ENCODE results near the gene ATP13A1.
A peak's percentile ranks its signal among the peaks of the same experiment; 100 is the strongest.

The ATP13A1 gene

GRCh38 chr19:19633711-19634515 is 29.6 kb downstream of the ATP13A1 start:
- TF ChIP-seq CTCF (conservative IDR thresholded peaks at IDR 0.05; ENCODE audit: low read depth, low read length), result no peak
- no peak for DNase-seq (ENCODE audit: low read depth)
- H3K4me3 ChIP-seq (ENCODE audit: low read depth, low read length), result no peak overlapping the region

GRCh38 chr19:19632661-19633060 is 30.8 kb downstream of the ATP13A1 start:
- no peak for DNase-seq (ENCODE audit: low read depth)
- H3K4me3 ChIP-seq (ENCODE audit: low read depth, low read length), result no peak overlapping the region
- no peak for TF ChIP-seq CTCF (conservative IDR thresholded peaks at IDR 0.05; ENCODE audit: low read depth, low read length)

GRCh38 chr19:19631346-19631745 is 32.1 kb downstream of the ATP13A1 start:
- DNase-seq (ENCODE audit: low read depth), result no peak
- no peak for TF ChIP-seq CTCF (conservative IDR thresholded peaks at IDR 0.05; ENCODE audit: low read depth, low read length)
- H3K4me3 ChIP-seq (ENCODE audit: low read depth, low read length), result no peak overlapping the region

DNA sequence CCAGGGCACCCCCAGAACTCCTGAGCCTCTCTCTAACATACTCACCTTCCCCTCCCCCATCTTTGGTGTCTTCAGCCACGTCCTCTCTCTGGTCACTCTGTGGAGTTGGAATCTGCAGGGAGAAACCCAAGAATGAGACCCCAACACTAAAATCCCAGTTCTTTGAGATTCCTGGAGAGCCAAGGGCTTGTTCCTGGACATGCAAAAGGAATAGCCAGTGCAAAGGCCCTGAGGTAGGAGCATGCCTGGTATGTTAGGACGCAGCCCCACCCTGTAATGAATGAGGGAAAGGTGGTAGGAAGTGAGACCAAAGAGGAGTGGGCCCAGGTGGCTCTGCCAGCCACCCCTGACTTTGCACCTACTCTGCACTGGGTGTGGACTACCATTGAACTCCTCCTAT is 33.0 kb downstream of the ATP13A1 start:
- TF ChIP-seq CTCF (conservative IDR thresholded peaks at IDR 0.05; ENCODE audit: low read depth, low read length), result no peak
- no peak overlapping the region for H3K4me3 ChIP-seq (ENCODE audit: low read depth, low read length)
- no peak for DNase-seq (ENCODE audit: low read depth)

GRCh38 chr19:19630062-19630414 is 33.4 kb downstream of the ATP13A1 start:
- TF ChIP-seq CTCF (conservative IDR thresholded peaks at IDR 0.05; ENCODE audit: low read depth, low read length), result no peak
- no peak for DNase-seq (ENCODE audit: low read depth)
- no peak overlapping the region for H3K4me3 ChIP-seq (ENCODE audit: low read depth, low read length)

GRCh38 chr19:19628501-19629134 is 34.9 kb downstream of the ATP13A1 start:
- DNase-seq (ENCODE audit: low read depth), result peak; percentile 78
- H3K4me3 ChIP-seq (ENCODE audit: low read depth, low read length), result peak overlapping the region; percentile 53

More at GRCh38 chr19:19628501-19629134, 34.9 kb downstream of the ATP13A1 start:
- no peak for TF ChIP-seq CTCF (conservative IDR thresholded peaks at IDR 0.05; ENCODE audit: low read depth, low read length)

Measured in choroid plexus epithelial cell (primary cell).